ENCODE results near the gene LSG1.

Gene LSG1

GRCh38 chr3:194608981-194609380, 63.0 kb downstream of the LSG1 start:
- no peak for ATAC-seq
- TF ChIP-seq PATZ1 (CRISPR knock-in tag; IDR thresholded peaks at IDR 0.05; ENCODE audit: borderline replicate concordance) (no peak), RARB (CRISPR knock-in tag; IDR thresholded peaks at IDR 0.05) (no peak), OSR1 (CRISPR knock-in tag; IDR thresholded peaks at IDR 0.05) (no peak), ZNF70 (CRISPR knock-in tag; IDR thresholded peaks at IDR 0.05) (no peak), TOX (CRISPR knock-in tag; IDR thresholded peaks at IDR 0.05; ENCODE audit: borderline replicate concordance) (no peak), ZNF565 (CRISPR knock-in tag; conservative IDR thresholded peaks at IDR 0.05; ENCODE audit: low read depth) (no peak), ZFP3 (CRISPR knock-in tag; IDR thresholded peaks at IDR 0.05) (no peak), TSHZ2 (CRISPR knock-in tag; IDR thresholded peaks at IDR 0.05) (no peak), CSDC2 (CRISPR knock-in tag; IDR thresholded peaks at IDR 0.05) (no peak), CSRNP3 (CRISPR knock-in tag; IDR thresholded peaks at IDR 0.05) (no peak), CREB5 (CRISPR knock-in tag; IDR thresholded peaks at IDR 0.05; ENCODE audit: low read depth) (no peak), ISL1 (CRISPR knock-in tag; IDR thresholded peaks at IDR 0.05) (no peak), ZC3H10 (CRISPR knock-in tag; IDR thresholded peaks at IDR 0.05) (no peak), GLIS3 (CRISPR knock-in tag; IDR thresholded peaks at IDR 0.05) (no peak), ZNF8 (CRISPR knock-in tag; IDR thresholded peaks at IDR 0.05) (no peak), SNAI2 (CRISPR knock-in tag; IDR thresholded peaks at IDR 0.05) (no peak)

GRCh38 chr3:194607592-194608389, 64.2 kb downstream of the LSG1 start:
- TF ChIP-seq ZNF70 (CRISPR knock-in tag; IDR thresholded peaks at IDR 0.05) (no peak), BACH2 (CRISPR knock-in tag; IDR thresholded peaks at IDR 0.05; ENCODE audit: borderline replicate concordance) (no peak), GLIS3 (CRISPR knock-in tag; IDR thresholded peaks at IDR 0.05) (no peak), PPARA (CRISPR knock-in tag; IDR thresholded peaks at IDR 0.05; ENCODE audit: borderline replicate concordance) (no peak), POU6F1 (CRISPR knock-in tag; IDR thresholded peaks at IDR 0.05; ENCODE audit: borderline replicate concordance, low read depth) (no peak), CSDC2 (CRISPR knock-in tag; IDR thresholded peaks at IDR 0.05) (no peak), SNAI2 (CRISPR knock-in tag; IDR thresholded peaks at IDR 0.05) (no peak), PATZ1 (CRISPR knock-in tag; IDR thresholded peaks at IDR 0.05; ENCODE audit: borderline replicate concordance) (no peak), ZNF565 (CRISPR knock-in tag; conservative IDR thresholded peaks at IDR 0.05; ENCODE audit: low read depth) (no peak), TSHZ2 (CRISPR knock-in tag; IDR thresholded peaks at IDR 0.05) (no peak), OSR1 (CRISPR knock-in tag; IDR thresholded peaks at IDR 0.05) (no peak), TOX (CRISPR knock-in tag; IDR thresholded peaks at IDR 0.05; ENCODE audit: borderline replicate concordance) (no peak)
- ATAC-seq = no peak; the same call in 1 of the 3 replicates
